ENCODE results near the gene POMGNT2.

Gene POMGNT2

GRCh38 chr3:43113671-43114070 is 7.8 kb upstream of the POMGNT2 start:
- Histone ChIP-seq H3K36me3 (ENCODE audit: insufficient read depth) (no peaks in the 10 kb centered on the region), H3K27ac (no peak overlapping the region), H3K79me2 (ENCODE audit: insufficient read depth, low read depth) (no peaks in the 10 kb centered on the region), H3K4me1 (ENCODE audit: low read depth, poor library complexity, severe bottlenecking) (no peaks in the 10 kb centered on the region), H3K4me2 (no peak overlapping the region), H4K20me1 (ENCODE audit: insufficient read depth) (no peaks in the 10 kb centered on the region), H3K27me3 (ENCODE audit: insufficient read depth, low read depth) (no peaks in the 10 kb centered on the region), H3K4me3 (IDR thresholded peaks at IDR 0.05; ENCODE audit: insufficient read depth, low read depth, low read length) (no peak overlapping the region), H3K9ac (no peak overlapping the region), H2AFZ (ENCODE audit: low read depth) (no peak overlapping the region)
- no peak for TF ChIP-seq CTCF (conservative IDR thresholded peaks at IDR 0.05; ENCODE audit: low read depth, low read length)

- H3K4me1 ChIP-seq (ENCODE audit: low read depth, poor library complexity, severe bottlenecking) = no peaks in the 10 kb centered on the region
- no peak overlapping the region for H3K9ac ChIP-seq
- no peaks in the 10 kb centered on the region for H3K27me3 ChIP-seq (ENCODE audit: insufficient read depth, low read depth)
- H3K4me2 ChIP-seq = peak overlapping the region; percentile 52
- no peak for TF ChIP-seq CTCF (conservative IDR thresholded peaks at IDR 0.05; ENCODE audit: low read depth, low read length)
- no peaks in the 10 kb centered on the region for H3K79me2 ChIP-seq (ENCODE audit: insufficient read depth, low read depth)
- no peak overlapping the region for H3K27ac ChIP-seq
- H2AFZ ChIP-seq (ENCODE audit: low read depth) = peak overlapping the region; percentile 56; the same call in 1 of the 2 replicates
- peak overlapping the region; percentile 43 for H3K4me3 ChIP-seq (IDR thresholded peaks at IDR 0.05; ENCODE audit: insufficient read depth, low read depth, low read length)
- H3K36me3 ChIP-seq (ENCODE audit: insufficient read depth) = no peaks in the 10 kb centered on the region
- no peaks in the 10 kb centered on the region for H4K20me1 ChIP-seq (ENCODE audit: insufficient read depth)
Measured at GRCh38 chr3:43106293-43106628, 382 bp upstream of the POMGNT2 start.

GRCh38 chr3:43104660-43105595 is 951 bp downstream of the POMGNT2 start:
- 0 out of 2 replicates have a peak overlapping the region, but pooled peaks have one; percentile 9 for H3K4me2 ChIP-seq
- H3K9ac ChIP-seq = no peak overlapping the region
- no peak overlapping the region for H3K27ac ChIP-seq

GRCh38 chr3:43104039-43104438 is 1.8 kb downstream of the POMGNT2 start:
- no peaks in the 10 kb centered on the region for H3K4me1 ChIP-seq (ENCODE audit: low read depth, poor library complexity, severe bottlenecking)
- H3K27me3 ChIP-seq (ENCODE audit: insufficient read depth, low read depth) = no peaks in the 10 kb centered on the region
- TF ChIP-seq CTCF (conservative IDR thresholded peaks at IDR 0.05; ENCODE audit: low read depth, low read length) = no peak
- no peaks in the 10 kb centered on the region for H4K20me1 ChIP-seq (ENCODE audit: insufficient read depth)
- no peaks in the 10 kb centered on the region for H3K36me3 ChIP-seq (ENCODE audit: insufficient read depth)
- no peaks in the 10 kb centered on the region for H3K79me2 ChIP-seq (ENCODE audit: insufficient read depth, low read depth)
- no peak overlapping the region for H3K4me2 ChIP-seq
- no peak overlapping the region for H3K4me3 ChIP-seq (IDR thresholded peaks at IDR 0.05; ENCODE audit: insufficient read depth, low read depth, low read length)
- no peak overlapping the region for H3K27ac ChIP-seq
- H3K9ac ChIP-seq = no peak overlapping the region
- no peak overlapping the region for H2AFZ ChIP-seq (ENCODE audit: low read depth)

More at GRCh38 chr3:43104660-43105595, 951 bp downstream of the POMGNT2 start:
- Histone ChIP-seq H3K27me3 (ENCODE audit: insufficient read depth, low read depth) (no peaks in the 10 kb centered on the region), H4K20me1 (ENCODE audit: insufficient read depth) (no peaks in the 10 kb centered on the region), H3K4me1 (ENCODE audit: low read depth, poor library complexity, severe bottlenecking) (no peaks in the 10 kb centered on the region), H3K36me3 (ENCODE audit: insufficient read depth) (no peaks in the 10 kb centered on the region), H3K4me3 (IDR thresholded peaks at IDR 0.05; ENCODE audit: insufficient read depth, low read depth, low read length) (peak overlapping the region; percentile 27), H3K79me2 (ENCODE audit: insufficient read depth, low read depth) (no peaks in the 10 kb centered on the region), H2AFZ (ENCODE audit: low read depth) (no peak overlapping the region)
- no peak for TF ChIP-seq CTCF (conservative IDR thresholded peaks at IDR 0.05; ENCODE audit: low read depth, low read length)
